IMR-90 (cell line): Measurements from ENCODE around the gene ADAMTS18. TPM values are rescaled to one million over a fixed set of nuclear protein-coding genes. Genes with fewer than 3 reads are reported as not detected.

ENCODE experiments used
- ATAC-seq: fragments of 200-7000 bp; cut with Tn5 transposase; 2 replicates; pipeline ENCODE4 v1.9.1; 2020; ENCODE audit warnings: low read depth, mild to moderate bottlenecking, moderate library complexity
- BruUV-seq: library from RNA; stranded (reverse); fragments of 400-500 nt; replicated peaks from 2 replicates; lab custom pipeline; 2021; lab: Mats Ljungman, UMichigan
- CTCF ChIA-PET: fragments of 300-600 bp; formaldehyde crosslinking; extraction: SDS; loops from one replicate; lab custom pipeline; 2021; ENCODE audit warnings: antibody characterized with exemption; lab: Yijun Ruan, JAX
- POLR2A ChIA-PET: fragments of 300-600 bp; sonication (Branson Sonifier 250); formaldehyde crosslinking; loops from one replicate; lab custom pipeline; 2022; ENCODE audit warnings: antibody characterized with exemption; ENCODE audit not compliant: unreplicated experiment; lab: Charles Lee
- DNase-seq: peaks from one replicate; pipeline ENCODE4 v3.0.0; 2013
- H2AFZ ChIP-seq: replicated peaks from 2 replicates; pipeline ENCODE3; 2013; ENCODE audit warnings: low read length, mild to moderate bottlenecking; ENCODE audit not compliant: poor library complexity
- H2AK5ac ChIP-seq: 2 replicates; pipeline ENCODE4 v1.6.1; 2013; ENCODE audit warnings: low read depth, low read length, inconsistent platforms
- H2AK9ac ChIP-seq: replicated peaks from 2 replicates; pipeline ENCODE3; 2013; ENCODE audit warnings: mild to moderate bottlenecking, low read depth, low read length, moderate library complexity; ENCODE audit not compliant: poor library complexity
- H2BK120ac ChIP-seq: 2 replicates; pipeline ENCODE4 v1.6.1; 2013; ENCODE audit warnings: low read depth, low read length, inconsistent platforms
- H2BK15ac ChIP-seq: 3 replicates; pipeline ENCODE4 v1.6.1; 2013; ENCODE audit warnings: low read depth, low read length, inconsistent platforms
- H2BK20ac ChIP-seq: 2 replicates; pipeline ENCODE4 v1.6.1; 2013; ENCODE audit warnings: low read depth, mild to moderate bottlenecking, inconsistent platforms, low read length, moderate library complexity
- H2BK5ac ChIP-seq: 2 replicates; pipeline ENCODE4 v1.6.1; 2013; ENCODE audit warnings: mild to moderate bottlenecking, low read depth, low read length, inconsistent platforms; ENCODE audit not compliant: poor library complexity, severe bottlenecking
- H3K14ac ChIP-seq: replicated peaks from 2 replicates; pipeline ENCODE4 v1.6.1; 2013; ENCODE audit warnings: low read depth, low read length, inconsistent platforms
- H3K18ac ChIP-seq: 2 replicates; pipeline ENCODE4 v1.6.1; 2013; ENCODE audit warnings: low read depth, low read length, control low read depth
- H3K23ac ChIP-seq: 2 replicates; pipeline ENCODE4 v1.6.1; 2013; ENCODE audit warnings: low read depth, low read length, inconsistent platforms
- H3K27ac ChIP-seq: 2 replicates; pipeline ENCODE4 v1.5.1; 2013; ENCODE audit warnings: mild to moderate bottlenecking, control low read depth, low read length; ENCODE audit not compliant: insufficient read depth
- H3K27me3 ChIP-seq: 2 replicates; pipeline ENCODE4 v1.6.1; 2013; ENCODE audit warnings: low read length; ENCODE audit not compliant: control insufficient read depth, insufficient read depth
- H3K36me3 ChIP-seq: 2 replicates; pipeline ENCODE4 v1.6.1; 2013; ENCODE audit warnings: low read length, mixed read lengths; ENCODE audit not compliant: control insufficient read depth, insufficient read depth
- H3K4ac ChIP-seq: 2 replicates; pipeline ENCODE4 v1.6.1; 2013; ENCODE audit warnings: low read depth, low read length, inconsistent platforms
- H3K4me1 ChIP-seq: 2 replicates; pipeline ENCODE4 v1.6.1; 2013; ENCODE audit warnings: low read length, mixed read lengths; ENCODE audit not compliant: control insufficient read depth, insufficient read depth
- H3K4me2 ChIP-seq: 2 replicates; pipeline ENCODE4 v1.6.1; 2013; ENCODE audit warnings: low read depth, mild to moderate bottlenecking, control low read depth, low read length, moderate library complexity
- H3K4me3 ChIP-seq: 2 replicates; pipeline ENCODE4 v1.5.1; 2013; ENCODE audit warnings: low read depth, mild to moderate bottlenecking, control low read depth, low read length, moderate library complexity; ENCODE audit not compliant: insufficient read depth
- H3K56ac ChIP-seq: 2 replicates; pipeline ENCODE4 v1.6.1; 2013; ENCODE audit warnings: low read length, inconsistent platforms; ENCODE audit not compliant: insufficient read depth; ENCODE audit errors: extremely low read depth
- H3K79me1 ChIP-seq, 2 experiments: 2 replicates each; pipeline ENCODE4 v1.6.1; 2013; ENCODE audit warnings: low read length in 2 of 2, inconsistent platforms in 1 of 2, low read depth in 1 of 2
- H3K9ac ChIP-seq: 2 replicates; pipeline ENCODE4 v1.6.1; 2013; ENCODE audit warnings: low read depth, low read length, control low read depth
- H3K9me1 ChIP-seq: 2 replicates; pipeline ENCODE4 v1.6.1; 2013; ENCODE audit warnings: low read length, inconsistent platforms; ENCODE audit not compliant: insufficient read depth
- H3K9me3 ChIP-seq: 2 replicates; pipeline ENCODE4 v1.6.1; 2013; ENCODE audit warnings: low read length; ENCODE audit not compliant: control insufficient read depth, insufficient read depth
- H4K20me1 ChIP-seq: 2 replicates; pipeline ENCODE4 v1.6.1; 2013; ENCODE audit warnings: low read length, inconsistent platforms; ENCODE audit not compliant: insufficient read depth
- H4K5ac ChIP-seq: 2 replicates; pipeline ENCODE4 v1.6.1; 2013; ENCODE audit warnings: mild to moderate bottlenecking, low read depth, low read length, control low read depth
- H4K8ac ChIP-seq, 2 experiments: 2 replicates each; pipeline ENCODE4 v1.6.1; 2013; ENCODE audit warnings: low read depth in 2 of 2, low read length in 2 of 2, control low read depth in 1 of 2, inconsistent platforms in 1 of 2
- H4K91ac ChIP-seq: 2 replicates; pipeline ENCODE4 v1.6.1; 2013; ENCODE audit warnings: low read depth, low read length, inconsistent platforms; ENCODE audit not compliant: insufficient read depth
- BHLHE40 ChIP-seq: fragments of 150-350 bp; IDR thresholded peaks from 2 replicates; pipeline ENCODE4 v1.6.1; 2016; ENCODE audit warnings: mild to moderate bottlenecking, low read depth, low read length
- CEBPB ChIP-seq: IDR thresholded peaks from 2 replicates; pipeline ENCODE4 v1.6.1; 2012; ENCODE audit warnings: low read depth, low read length, improper control_type of control experiment
- CHD1 ChIP-seq: IDR thresholded peaks from 2 replicates; pipeline ENCODE4 v1.6.1; 2012; ENCODE audit warnings: low read depth, low read length, improper control_type of control experiment
- FOS ChIP-seq: fragments of 150-350 bp; IDR thresholded peaks from 2 replicates; pipeline ENCODE4 v1.6.1; 2016; ENCODE audit warnings: low read depth, low read length
- MAZ ChIP-seq: IDR thresholded peaks from 2 replicates; pipeline ENCODE4 v1.6.1; 2012; ENCODE audit warnings: low read depth, mild to moderate bottlenecking, low read length, improper control_type of control experiment, moderate library complexity, borderline replicate concordance
- MXI1 ChIP-seq: IDR thresholded peaks from 2 replicates; pipeline ENCODE4 v1.6.1; 2012; ENCODE audit warnings: low read depth, mild to moderate bottlenecking, low read length, moderate library complexity, borderline replicate concordance
- NFE2L2 ChIP-seq: fragments of 150-350 bp; IDR thresholded peaks from 2 replicates; pipeline ENCODE4 v1.6.1; 2016; ENCODE audit warnings: low read depth, mild to moderate bottlenecking, low read length
- POLR2A ChIP-seq: IDR thresholded peaks from 2 replicates; pipeline ENCODE4 v1.6.1; 2012; ENCODE audit warnings: mild to moderate bottlenecking, low read depth, low read length
- RAD21 ChIP-seq: IDR thresholded peaks from 2 replicates; pipeline ENCODE4 v1.6.1; 2012; ENCODE audit warnings: low read length, improper control_type of control experiment
- SMC3 ChIP-seq: fragments of 150-350 bp; IDR thresholded peaks from 2 replicates; pipeline ENCODE4 v1.6.1; 2016; ENCODE audit warnings: low read depth, mild to moderate bottlenecking, antibody characterized with exemption, low read length, moderate library complexity
- WGBS, 2 experiments: methylation state at CpG; one replicate each; pipeline versions ENCODE4 v1.1.5 to v1.1.7; 2013; ENCODE audit warnings: missing lambda C conversion rate in 2 of 2; ENCODE audit not compliant: insufficient read length in 1 of 2; ENCODE audit errors: extremely low coverage in 2 of 2; 5-methylcytosine and 5-hydroxymethylcytosine counted together
- dilution Hi-C: fragments of 300-500 bp; cut with HindIII; formaldehyde crosslinking; loops from one replicate; pipeline ENCODE4 v1.14.3; 2018; ENCODE audit warnings: low sequenced_read_pairs; ENCODE audit not compliant: unreplicated experiment
- in situ Hi-C: fragments of 300-500 bp; cut with MboI; formaldehyde crosslinking; loops from 3 replicates; pipeline ENCODE4 v1.14.3; 2019; ENCODE audit warnings: low sequenced_read_pairs, inconsistent platforms, mixed read lengths
- intact Hi-C: fragments of 100-400 bp; cut with micrococcal nuclease; formaldehyde crosslinking; loops from 2 replicates; pipeline ENCODE4 v1.10.0; 2022
- polyA plus RNA-seq, 3 experiments: library from polyadenylated mRNA; depleted of rRNA; stranded (reverse); fragments of >200 nt; gene quantifications; 2 replicates each; pipeline ENCODE4 v1.2.3, GENCODE V29; 2012; ENCODE audit warnings: low replicate concordance in 1 of 3
- total RNA-seq: library from RNA; depleted of rRNA; stranded (reverse); fragments of >200 nt; gene quantifications from 2 replicates; pipeline ENCODE4 v1.2.3, GENCODE V29; 2012
- TF ChIP-seq, protein P1 (sequence below): conservative IDR thresholded peaks from 2 replicates; pipeline ENCODE4 v1.5.1; 2012; ENCODE audit warnings: mild to moderate bottlenecking, low read depth, low read length, improper control_type of control experiment
- TF ChIP-seq, protein P2 (sequence below): fragments of 150-350 bp; IDR thresholded peaks from 2 replicates; pipeline ENCODE4 v1.6.1; 2016; ENCODE audit warnings: low read depth, mild to moderate bottlenecking, low read length, moderate library complexity, borderline replicate concordance

ADAMTS18 gene
- total and polyA plus RNA-seq, 2 of the 4 experiments (the other 2 are of a cell fraction): not detected

DNA sequence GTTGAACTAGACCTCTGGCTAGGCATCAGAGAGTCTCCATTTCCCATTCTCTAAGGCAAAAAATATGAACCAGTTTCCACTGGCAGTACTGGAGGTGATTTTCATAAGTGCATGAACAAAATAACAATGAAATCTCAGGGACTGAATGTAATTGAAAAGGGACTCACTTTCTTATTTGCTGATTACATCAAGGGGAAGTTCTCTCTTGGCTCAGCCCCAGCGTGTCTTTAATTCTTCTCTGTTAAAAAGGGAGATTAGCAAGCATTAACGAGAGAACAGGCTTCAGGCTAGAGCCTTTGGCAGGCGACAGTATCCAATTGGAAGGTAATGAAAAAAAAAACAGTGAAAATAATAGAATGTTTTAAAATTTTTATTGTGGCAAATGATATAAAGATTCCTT lies 34.0 kb upstream of the ADAMTS18 start:
- WGBS, 2 experiments: no CpG with 5 or more reads among the region's 3 CpGs
- POLR2A ChIA-PET: no interaction called here
- no peak overlapping the region for H4K8ac ChIP-seq
- no peak overlapping the region for H4K91ac ChIP-seq
- H3K4me3 ChIP-seq: no peak overlapping the region
- H3K9ac ChIP-seq: no peak overlapping the region
- DNase-seq (no peak), ATAC-seq (no peak)
- H3K4me1 ChIP-seq: no peaks in the 10 kb centered on the region
- in situ Hi-C loops (no loop called here), dilution Hi-C loops (no loop called here), intact Hi-C loops (no loop called here)
- H3K14ac ChIP-seq: no peak overlapping the region
- no peak overlapping the region for H3K27ac ChIP-seq
- H2BK15ac ChIP-seq: no peak overlapping the region
- CTCF ChIA-PET: no interaction called here
- no peak overlapping the region for H4K5ac ChIP-seq
- no peaks in the 10 kb centered on the region for H3K79me1 ChIP-seq
- no peak overlapping the region for H2AFZ ChIP-seq
- no TSS peak for BruUV-seq
- H3K56ac ChIP-seq: no peak overlapping the region
- H2AK9ac ChIP-seq: no peak overlapping the region
- H2BK20ac ChIP-seq: no peak overlapping the region
- no peak for TF ChIP-seq CHD1
- no peak for TF ChIP-seq RAD21
- TF ChIP-seq CEBPB: no peak
- TF ChIP-seq MAZ: no peak
- no peak for TF ChIP-seq POLR2A
- TF ChIP-seq, protein P1, sequence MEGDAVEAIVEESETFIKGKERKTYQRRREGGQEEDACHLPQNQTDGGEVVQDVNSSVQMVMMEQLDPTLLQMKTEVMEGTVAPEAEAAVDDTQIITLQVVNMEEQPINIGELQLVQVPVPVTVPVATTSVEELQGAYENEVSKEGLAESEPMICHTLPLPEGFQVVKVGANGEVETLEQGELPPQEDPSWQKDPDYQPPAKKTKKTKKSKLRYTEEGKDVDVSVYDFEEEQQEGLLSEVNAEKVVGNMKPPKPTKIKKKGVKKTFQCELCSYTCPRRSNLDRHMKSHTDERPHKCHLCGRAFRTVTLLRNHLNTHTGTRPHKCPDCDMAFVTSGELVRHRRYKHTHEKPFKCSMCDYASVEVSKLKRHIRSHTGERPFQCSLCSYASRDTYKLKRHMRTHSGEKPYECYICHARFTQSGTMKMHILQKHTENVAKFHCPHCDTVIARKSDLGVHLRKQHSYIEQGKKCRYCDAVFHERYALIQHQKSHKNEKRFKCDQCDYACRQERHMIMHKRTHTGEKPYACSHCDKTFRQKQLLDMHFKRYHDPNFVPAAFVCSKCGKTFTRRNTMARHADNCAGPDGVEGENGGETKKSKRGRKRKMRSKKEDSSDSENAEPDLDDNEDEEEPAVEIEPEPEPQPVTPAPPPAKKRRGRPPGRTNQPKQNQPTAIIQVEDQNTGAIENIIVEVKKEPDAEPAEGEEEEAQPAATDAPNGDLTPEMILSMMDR: no peak
- no peak for TF ChIP-seq SMC3
- TF ChIP-seq, protein P2, sequence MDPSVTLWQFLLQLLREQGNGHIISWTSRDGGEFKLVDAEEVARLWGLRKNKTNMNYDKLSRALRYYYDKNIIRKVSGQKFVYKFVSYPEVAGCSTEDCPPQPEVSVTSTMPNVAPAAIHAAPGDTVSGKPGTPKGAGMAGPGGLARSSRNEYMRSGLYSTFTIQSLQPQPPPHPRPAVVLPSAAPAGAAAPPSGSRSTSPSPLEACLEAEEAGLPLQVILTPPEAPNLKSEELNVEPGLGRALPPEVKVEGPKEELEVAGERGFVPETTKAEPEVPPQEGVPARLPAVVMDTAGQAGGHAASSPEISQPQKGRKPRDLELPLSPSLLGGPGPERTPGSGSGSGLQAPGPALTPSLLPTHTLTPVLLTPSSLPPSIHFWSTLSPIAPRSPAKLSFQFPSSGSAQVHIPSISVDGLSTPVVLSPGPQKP: no peak
- TF ChIP-seq FOS: no peak
- no peak for TF ChIP-seq MXI1
- no peak for TF ChIP-seq NFE2L2
- no peak for TF ChIP-seq BHLHE40
- no peaks in the 10 kb centered on the region for H3K36me3 ChIP-seq
- H2BK5ac ChIP-seq: no peak overlapping the region
- no peaks in the 10 kb centered on the region for H4K20me1 ChIP-seq
- no peak overlapping the region for H2BK120ac ChIP-seq
- no peak overlapping the region for H2AK5ac ChIP-seq
- H3K9me3 ChIP-seq: no peaks in the 10 kb centered on the region
- H3K9me1 ChIP-seq: no peaks in the 10 kb centered on the region
- no peak overlapping the region for H3K4ac ChIP-seq
- no peak overlapping the region for H3K23ac ChIP-seq
- H3K18ac ChIP-seq: no peak overlapping the region
- no peak overlapping the region for H3K4me2 ChIP-seq
- H3K27me3 ChIP-seq: no peaks in the 10 kb centered on the region
